SK-N-SH (cell line): Measurements from ENCODE around the gene CUBN. TPM values are rescaled to one million over a fixed set of nuclear protein-coding genes. Genes with fewer than 3 reads are reported as not detected.

Experiments used
- CTCF ChIA-PET: fragments of 300-600, 350-600 bp; formaldehyde crosslinking; extraction: SDS; loops from one replicate; lab custom pipeline; 2021; lab: Yijun Ruan, JAX
- POLR2A ChIA-PET: fragments of 350-600 bp; sonication (Branson Sonifier 250); formaldehyde crosslinking; extraction: SDS; loops from one replicate; lab custom pipeline; 2020; ENCODE audit warnings: antibody characterized with exemption, inconsistent platforms; lab: Yijun Ruan, JAX
- DNase-seq: peaks from one replicate; pipeline ENCODE4 v3.0.0; 2012
- H2AFZ ChIP-seq: fragments of 200-600 bp; sonication (generic); 2 replicates; pipeline ENCODE4 v1.8.1; 2016; ENCODE audit warnings: antibody characterized with exemption, mild to moderate bottlenecking, low read depth
- H3F3A ChIP-seq: fragments of 200-600 bp; sonication (generic); replicated peaks from 2 replicates; pipeline ENCODE3; 2016; ENCODE audit warnings: antibody characterized with exemption, mild to moderate bottlenecking; ENCODE audit not compliant: insufficient read depth
- H3K27ac ChIP-seq, 2 experiments: fragments of 200-500 bp in 1 of 2; fragments of 200-600 bp in 1 of 2; sonication (Bioruptor generic) in 1 of 2; sonication (generic), shearing (Covaris generic) in 1 of 2; 2 replicates each; pipeline versions ENCODE4 v1.5.1 to v1.6.1; 2014 to 2016; ENCODE audit warnings: low read depth in 2 of 2, inconsistent platforms in 1 of 2, low read length in 1 of 2, mild to moderate bottlenecking in 1 of 2, mixed read lengths in 1 of 2
- H3K27me3 ChIP-seq: fragments of 200-600 bp; sonication (generic), shearing (Covaris generic); 2 replicates; pipeline ENCODE4 v1.6.1; 2016; ENCODE audit warnings: mixed run types; ENCODE audit not compliant: insufficient read depth
- H3K36me3 ChIP-seq, 2 experiments: fragments of 200-500 bp in 1 of 2; fragments of 200-600 bp in 1 of 2; sonication (Bioruptor generic) in 1 of 2; sonication (generic) in 1 of 2; replicated peaks in 1 of 2; 2 replicates each; pipeline versions ENCODE3 to v1.5.1; 2014 to 2016; ENCODE audit warnings: low read length in 1 of 2, mild to moderate bottlenecking in 1 of 2; ENCODE audit not compliant: insufficient read depth in 2 of 2, control insufficient read depth in 1 of 2
- H3K4me1 ChIP-seq, 2 experiments: fragments of 200-500 bp in 1 of 2; fragments of 200-600 bp in 1 of 2; sonication (Bioruptor generic) in 1 of 2; sonication (generic), shearing (Covaris generic) in 1 of 2; 2 replicates each; pipeline versions ENCODE4 v1.5.1 to v1.6.1; 2014 to 2016; ENCODE audit warnings: low read depth in 1 of 2, low read length in 1 of 2, mixed run types in 1 of 2; ENCODE audit not compliant: insufficient read depth in 2 of 2, control insufficient read depth in 1 of 2
- H3K4me2 ChIP-seq: fragments of 200-600 bp; sonication (generic), shearing (Covaris generic); 2 replicates; pipeline ENCODE4 v1.6.1; 2017; ENCODE audit warnings: mixed run types
- H3K4me3 ChIP-seq, 2 experiments: fragments of 200-500 bp in 1 of 2; fragments of 200-600 bp in 1 of 2; sonication (Bioruptor generic) in 1 of 2; sonication (generic), shearing (Covaris generic) in 1 of 2; 2 replicates each; pipeline versions ENCODE4 v1.5.1 to v1.8.1; 2014 to 2016; ENCODE audit warnings: low read depth in 2 of 2, inconsistent platforms in 1 of 2, low read length in 1 of 2, mild to moderate bottlenecking in 1 of 2, mixed read lengths in 1 of 2, moderate library complexity in 1 of 2
- H3K79me2 ChIP-seq: fragments of 200-600 bp; sonication (generic); 2 replicates; pipeline ENCODE4 v1.8.1; 2017; ENCODE audit warnings: mild to moderate bottlenecking; ENCODE audit not compliant: insufficient read depth
- H3K9ac ChIP-seq: fragments of 200-600 bp; sonication (generic); 2 replicates; pipeline ENCODE4 v1.6.1; 2017; ENCODE audit warnings: mixed run types
- H3K9me2 ChIP-seq: fragments of 200-600 bp; sonication (generic); 2 replicates; pipeline ENCODE4 v1.6.1; 2017; ENCODE audit warnings: mixed run types
- H3K9me3 ChIP-seq: fragments of 200-600 bp; sonication (generic); 2 replicates; pipeline ENCODE4 v1.6.1; 2017; ENCODE audit warnings: mixed run types, mild to moderate bottlenecking, moderate library complexity
- H4K20me1 ChIP-seq: fragments of 200-600 bp; sonication (generic); 2 replicates; pipeline ENCODE4 v1.6.1; 2017; ENCODE audit warnings: mild to moderate bottlenecking, mixed run types; ENCODE audit not compliant: insufficient read depth
- ELF1 ChIP-seq: IDR thresholded peaks from 2 replicates; pipeline ENCODE4 v1.4.0; 2012
- EZH2phosphoT487 ChIP-seq: fragments of 200-600 bp; sonication (generic); IDR thresholded peaks from 2 replicates; pipeline ENCODE4 v1.6.1; 2017; ENCODE audit warnings: low read depth, mixed run types, mild to moderate bottlenecking, antibody characterized with exemption, moderate library complexity, borderline replicate concordance
- GABPA ChIP-seq: IDR thresholded peaks from 2 replicates; pipeline ENCODE4 v1.4.0; 2012; ENCODE audit warnings: low read depth, mild to moderate bottlenecking
- GATA2 ChIP-seq: sonication (generic); formaldehyde crosslinking; IDR thresholded peaks from 2 replicates; pipeline ENCODE4 v1.5.0; 2020; ENCODE audit warnings: mild to moderate bottlenecking, missing genetic modification reagents
- JUND ChIP-seq: IDR thresholded peaks from 2 replicates; pipeline ENCODE4 v1.4.0; 2012
- MEF2A ChIP-seq: IDR thresholded peaks from 2 replicates; pipeline ENCODE4 v1.4.0; 2012; ENCODE audit warnings: low read depth, borderline replicate concordance
- MXI1 ChIP-seq: IDR thresholded peaks from 2 replicates; pipeline ENCODE4 v1.6.1; 2012; ENCODE audit warnings: mild to moderate bottlenecking, low read depth, low read length, improper control_type of control experiment
- NFIC ChIP-seq: IDR thresholded peaks from 2 replicates; pipeline ENCODE4 v1.4.0; 2012; ENCODE audit warnings: borderline replicate concordance
- POLR2AphosphoS5 ChIP-seq: IDR thresholded peaks from 2 replicates; pipeline ENCODE4 v1.6.1; 2012; ENCODE audit warnings: low read depth, low read length
- RCOR1 ChIP-seq: fragments of 150-350 bp; IDR thresholded peaks from 2 replicates; pipeline ENCODE4 v1.6.1; 2017; ENCODE audit warnings: antibody characterized with exemption, low read length
- RFX5 ChIP-seq: IDR thresholded peaks from 2 replicates; pipeline ENCODE4 v1.6.1; 2012; ENCODE audit warnings: mild to moderate bottlenecking, improper control_type of control experiment, low read length
- RXRA ChIP-seq: IDR thresholded peaks from 2 replicates; pipeline ENCODE4 v1.4.0; 2012; ENCODE audit warnings: low read depth, mild to moderate bottlenecking, borderline replicate concordance
- SIN3A ChIP-seq: IDR thresholded peaks from 2 replicates; pipeline ENCODE4 v1.6.1; 2012; ENCODE audit warnings: low read depth, mild to moderate bottlenecking, low read length, moderate library complexity, borderline replicate concordance
- TEAD4 ChIP-seq: IDR thresholded peaks from 2 replicates; pipeline ENCODE4 v1.4.0; 2012; ENCODE audit warnings: mild to moderate bottlenecking, borderline replicate concordance; ENCODE audit not compliant: insufficient read depth
- whole genome bisulfite sequencing: methylation state at CpG from one replicate; pipeline ENCODE4 v1.1.6; 2017; ENCODE audit warnings: low lambda C conversion rate; 5-methylcytosine and 5-hydroxymethylcytosine counted together
- polyA plus RNA-seq, 3 experiments: library from polyadenylated mRNA; depleted of rRNA; stranded (reverse); fragments of >200 nt; gene quantifications; 2 replicates each; pipeline ENCODE4 v1.2.3, GENCODE V29; 2012
- TF ChIP-seq, protein P1 (sequence below): IDR thresholded peaks from 2 replicates; pipeline ENCODE4 v1.4.0; 2012; ENCODE audit warnings: low read depth, borderline replicate concordance
- TF ChIP-seq, protein P2 (sequence below): IDR thresholded peaks from 2 replicates; pipeline ENCODE4 v1.4.0; 2012; ENCODE audit warnings: low read depth
- TF ChIP-seq, protein P3 (sequence below): IDR thresholded peaks from 2 replicates; pipeline ENCODE4 v1.4.0; 2012; ENCODE audit warnings: low read depth, borderline replicate concordance
- TF ChIP-seq, protein P4 (sequence below): IDR thresholded peaks from 2 replicates; pipeline ENCODE4 v1.6.1; 2012; ENCODE audit warnings: mild to moderate bottlenecking, low read depth, low read length, moderate library complexity

Gene CUBN
- polyA plus RNA-seq, 1 of the 3 experiments (the other 2 are of a cell fraction) = 2.4 TPM

DNA sequence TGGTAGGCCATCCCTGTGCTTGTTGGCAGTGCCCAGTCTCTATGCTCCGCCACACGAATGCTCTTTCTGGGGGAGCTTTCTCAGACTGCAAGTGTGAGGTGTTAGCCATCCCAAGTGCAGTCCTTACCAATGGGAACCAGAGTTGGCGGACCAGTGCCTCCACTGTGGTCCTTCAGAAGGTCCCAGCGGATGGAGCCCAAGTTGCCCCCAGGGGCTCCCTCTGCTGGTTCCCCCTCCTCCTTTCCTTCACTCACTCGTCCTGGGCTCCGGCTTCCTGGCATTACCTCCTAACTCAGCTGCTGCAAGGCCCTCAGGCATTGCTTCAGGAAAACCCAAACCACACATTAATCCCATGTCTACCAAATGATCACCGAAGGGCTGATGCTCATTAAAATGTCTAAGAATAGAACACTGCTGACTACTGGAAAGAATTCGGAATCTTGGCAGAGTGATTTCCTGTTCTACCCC lies 139.8 kb downstream of the CUBN start (continued):
- TF ChIP-seq RCOR1 (no peak), NFIC (no peak)

DNA sequence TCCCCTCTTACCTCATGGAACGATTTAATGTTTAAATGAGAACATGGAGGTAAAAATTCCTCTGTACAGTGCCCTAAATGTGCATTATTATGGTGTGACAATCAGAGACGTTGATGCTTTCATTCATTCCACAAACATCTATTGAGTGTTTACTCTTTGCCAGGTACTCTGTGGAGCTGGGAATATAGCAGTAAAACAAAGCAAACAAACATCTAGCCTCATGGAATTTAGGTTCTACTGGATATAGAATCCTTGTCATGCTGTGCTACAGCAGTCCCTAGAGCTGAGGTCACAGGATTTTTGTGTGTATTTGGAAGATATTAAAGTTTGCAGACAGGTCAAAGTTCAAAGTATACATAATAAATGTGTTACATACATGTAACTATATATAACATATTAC lies 140.7 kb downstream of the CUBN start:
- no peak overlapping the region for H3K4me3 ChIP-seq
- TF ChIP-seq MXI1 (no peak), GATA2 (CRISPR knock-in tag) (no peak), RCOR1 (no peak), TEAD4 (no peak), RFX5 (no peak), NFIC (no peak), RXRA (no peak), JUND (no peak), SIN3A (no peak), MEF2A (no peak), EZH2phosphoT487 (no peak), GABPA (no peak), ELF1 (no peak), POLR2AphosphoS5 (no peak)
- TF ChIP-seq, protein P1, sequence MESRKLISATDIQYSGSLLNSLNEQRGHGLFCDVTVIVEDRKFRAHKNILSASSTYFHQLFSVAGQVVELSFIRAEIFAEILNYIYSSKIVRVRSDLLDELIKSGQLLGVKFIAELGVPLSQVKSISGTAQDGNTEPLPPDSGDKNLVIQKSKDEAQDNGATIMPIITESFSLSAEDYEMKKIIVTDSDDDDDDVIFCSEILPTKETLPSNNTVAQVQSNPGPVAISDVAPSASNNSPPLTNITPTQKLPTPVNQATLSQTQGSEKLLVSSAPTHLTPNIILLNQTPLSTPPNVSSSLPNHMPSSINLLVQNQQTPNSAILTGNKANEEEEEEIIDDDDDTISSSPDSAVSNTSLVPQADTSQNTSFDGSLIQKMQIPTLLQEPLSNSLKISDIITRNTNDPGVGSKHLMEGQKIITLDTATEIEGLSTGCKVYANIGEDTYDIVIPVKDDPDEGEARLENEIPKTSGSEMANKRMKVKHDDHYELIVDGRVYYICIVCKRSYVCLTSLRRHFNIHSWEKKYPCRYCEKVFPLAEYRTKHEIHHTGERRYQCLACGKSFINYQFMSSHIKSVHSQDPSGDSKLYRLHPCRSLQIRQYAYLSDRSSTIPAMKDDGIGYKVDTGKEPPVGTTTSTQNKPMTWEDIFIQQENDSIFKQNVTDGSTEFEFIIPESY = no peak
- TF ChIP-seq, protein P2, sequence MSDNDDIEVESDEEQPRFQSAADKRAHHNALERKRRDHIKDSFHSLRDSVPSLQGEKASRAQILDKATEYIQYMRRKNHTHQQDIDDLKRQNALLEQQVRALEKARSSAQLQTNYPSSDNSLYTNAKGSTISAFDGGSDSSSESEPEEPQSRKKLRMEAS = no peak
- TF ChIP-seq, protein P3, sequence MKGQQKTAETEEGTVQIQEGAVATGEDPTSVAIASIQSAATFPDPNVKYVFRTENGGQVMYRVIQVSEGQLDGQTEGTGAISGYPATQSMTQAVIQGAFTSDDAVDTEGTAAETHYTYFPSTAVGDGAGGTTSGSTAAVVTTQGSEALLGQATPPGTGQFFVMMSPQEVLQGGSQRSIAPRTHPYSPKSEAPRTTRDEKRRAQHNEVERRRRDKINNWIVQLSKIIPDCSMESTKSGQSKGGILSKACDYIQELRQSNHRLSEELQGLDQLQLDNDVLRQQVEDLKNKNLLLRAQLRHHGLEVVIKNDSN = no peak
- TF ChIP-seq, protein P4, sequence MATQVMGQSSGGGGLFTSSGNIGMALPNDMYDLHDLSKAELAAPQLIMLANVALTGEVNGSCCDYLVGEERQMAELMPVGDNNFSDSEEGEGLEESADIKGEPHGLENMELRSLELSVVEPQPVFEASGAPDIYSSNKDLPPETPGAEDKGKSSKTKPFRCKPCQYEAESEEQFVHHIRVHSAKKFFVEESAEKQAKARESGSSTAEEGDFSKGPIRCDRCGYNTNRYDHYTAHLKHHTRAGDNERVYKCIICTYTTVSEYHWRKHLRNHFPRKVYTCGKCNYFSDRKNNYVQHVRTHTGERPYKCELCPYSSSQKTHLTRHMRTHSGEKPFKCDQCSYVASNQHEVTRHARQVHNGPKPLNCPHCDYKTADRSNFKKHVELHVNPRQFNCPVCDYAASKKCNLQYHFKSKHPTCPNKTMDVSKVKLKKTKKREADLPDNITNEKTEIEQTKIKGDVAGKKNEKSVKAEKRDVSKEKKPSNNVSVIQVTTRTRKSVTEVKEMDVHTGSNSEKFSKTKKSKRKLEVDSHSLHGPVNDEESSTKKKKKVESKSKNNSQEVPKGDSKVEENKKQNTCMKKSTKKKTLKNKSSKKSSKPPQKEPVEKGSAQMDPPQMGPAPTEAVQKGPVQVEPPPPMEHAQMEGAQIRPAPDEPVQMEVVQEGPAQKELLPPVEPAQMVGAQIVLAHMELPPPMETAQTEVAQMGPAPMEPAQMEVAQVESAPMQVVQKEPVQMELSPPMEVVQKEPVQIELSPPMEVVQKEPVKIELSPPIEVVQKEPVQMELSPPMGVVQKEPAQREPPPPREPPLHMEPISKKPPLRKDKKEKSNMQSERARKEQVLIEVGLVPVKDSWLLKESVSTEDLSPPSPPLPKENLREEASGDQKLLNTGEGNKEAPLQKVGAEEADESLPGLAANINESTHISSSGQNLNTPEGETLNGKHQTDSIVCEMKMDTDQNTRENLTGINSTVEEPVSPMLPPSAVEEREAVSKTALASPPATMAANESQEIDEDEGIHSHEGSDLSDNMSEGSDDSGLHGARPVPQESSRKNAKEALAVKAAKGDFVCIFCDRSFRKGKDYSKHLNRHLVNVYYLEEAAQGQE = no peak
- H3K36me3 ChIP-seq = no peaks in the 10 kb centered on the region
- H3K4me2 ChIP-seq = no peak overlapping the region
- H3K79me2 ChIP-seq = no peaks in the 10 kb centered on the region
- ChIA-PET POLR2A (no interaction called here), CTCF (no interaction called here)
- H4K20me1 ChIP-seq = no peaks in the 10 kb centered on the region
- H3F3A ChIP-seq = peaks cover 50% of the 10 kb centered on the region
- peak overlapping the region in 1 of 2 experiments; percentile 99; a peak in 3 of 4 replicates for H3K27ac ChIP-seq
- no peaks in the 10 kb centered on the region for H3K27me3 ChIP-seq
- H2AFZ ChIP-seq = no peak overlapping the region
- H3K9me2 ChIP-seq = no peaks in the 10 kb centered on the region
- peaks cover 0 to 40% of the 10 kb centered on the region in 2 experiments; a peak in 3 of 4 replicates for H3K4me1 ChIP-seq
- WGBS = 81% methylated on average over 2 of the region's 2 CpGs
- no peak overlapping the region for H3K9ac ChIP-seq
- no peak for DNase-seq
- no peaks in the 10 kb centered on the region for H3K9me3 ChIP-seq
